Naive thymus-derived CD4-positive, alpha-beta T cell (primary cell): Measurements from ENCODE around the gene PPA1. TPM values are rescaled to one million over a fixed set of nuclear protein-coding genes. Genes with fewer than 3 reads are reported as not detected.
A peak's percentile ranks its signal among the peaks of the same experiment; 100 is the strongest.

Experiments
- ATAC-seq: fragments of 150-1000 bp; cut with Tn5 transposase; 2 replicates; pipeline ENCODE4 v1.10.0; 2021; ENCODE audit warnings: mild to moderate bottlenecking, moderate library complexity
- CTCF ChIA-PET: fragments of 350-600 bp; sonication (Branson Sonifier 250); formaldehyde crosslinking; loops from one replicate; lab custom pipeline; 2021; ENCODE audit warnings: antibody characterized with exemption; lab: Charles Lee
- POLR2A ChIA-PET: fragments of 350-600 bp; sonication (Branson Sonifier 250); formaldehyde crosslinking; loops from one replicate; lab custom pipeline; 2021; ENCODE audit warnings: antibody characterized with exemption, inconsistent platforms; lab: Charles Lee
- DNase-seq, 9 donors: peaks; one replicate each; pipeline versions ENCODE4 v3.0.0 to v3.0.0-alpha.2; 2020 to 2022; ENCODE audit warnings: mixed read lengths in 1 of 9
- H3K27ac ChIP-seq: one replicate; pipeline ENCODE4 v1.7.0; 2013; ENCODE audit warnings: mild to moderate bottlenecking, low read depth, low read length, moderate library complexity
- H3K27me3 ChIP-seq, 2 donors: one replicate each; pipeline ENCODE4 v1.7.0; 2013; ENCODE audit warnings: low read length in 2 of 2, mild to moderate bottlenecking in 2 of 2, moderate library complexity in 2 of 2; ENCODE audit not compliant: control insufficient read depth in 2 of 2, insufficient read depth in 2 of 2
- H3K36me3 ChIP-seq, 3 experiments: 1 replicate in 2 of 3; 2 replicates in 1 of 3; pipeline ENCODE4 v1.7.0; 2013; ENCODE audit warnings: low read length in 3 of 3, mild to moderate bottlenecking in 3 of 3, moderate library complexity in 1 of 3; ENCODE audit not compliant: insufficient read depth in 3 of 3, control insufficient read depth in 2 of 3
- H3K4me1 ChIP-seq, 2 donors: one replicate each; pipeline ENCODE4 v1.7.0; 2013; ENCODE audit warnings: low read length in 2 of 2, mild to moderate bottlenecking in 2 of 2, moderate library complexity in 1 of 2; ENCODE audit not compliant: control insufficient read depth in 2 of 2, insufficient read depth in 2 of 2
- H3K4me3 ChIP-seq: 2 replicates; pipeline ENCODE4 v1.7.0; 2013; ENCODE audit warnings: mild to moderate bottlenecking, low read length
- H3K9me3 ChIP-seq, 3 experiments: 1 replicate in 2 of 3; 2 replicates in 1 of 3; pipeline ENCODE4 v1.7.0; 2013; ENCODE audit warnings: low read length in 3 of 3; ENCODE audit not compliant: control insufficient read depth in 2 of 3
- H3K27ac Mint-ChIP-seq, 9 donors: one replicate each; pipeline ENCODE4 v1.8.0; 2020 to 2022; ENCODE audit warnings: mixed read lengths in 9 of 9, mild to moderate bottlenecking in 8 of 9, moderate library complexity in 5 of 9, inconsistent platforms in 2 of 9
- H3K27me3 Mint-ChIP-seq, 5 donors: one replicate each; pipeline ENCODE4 v1.8.0; 2021 to 2022; ENCODE audit warnings: mixed read lengths in 5 of 5, mild to moderate bottlenecking in 1 of 5
- H3K36me3 Mint-ChIP-seq, 5 donors: one replicate each; pipeline ENCODE4 v1.8.0; 2020 to 2022; ENCODE audit warnings: mixed read lengths in 5 of 5, mild to moderate bottlenecking in 3 of 5, inconsistent platforms in 1 of 5
- H3K4me1 Mint-ChIP-seq, 7 donors: one replicate each; pipeline ENCODE4 v1.8.0; 2020 to 2022; ENCODE audit warnings: mixed read lengths in 7 of 7, mild to moderate bottlenecking in 3 of 7, inconsistent platforms in 1 of 7
- H3K4me3 Mint-ChIP-seq, 10 donors: one replicate each; pipeline ENCODE4 v1.8.0; 2020 to 2022; ENCODE audit warnings: mild to moderate bottlenecking in 10 of 10, mixed read lengths in 10 of 10, moderate library complexity in 6 of 10, inconsistent platforms in 2 of 10
- H3K9me3 Mint-ChIP-seq, 11 donors: one replicate each; pipeline ENCODE4 v1.8.0; 2020 to 2022; ENCODE audit warnings: mixed read lengths in 11 of 11, mild to moderate bottlenecking in 4 of 11, inconsistent platforms in 1 of 11, moderate library complexity in 1 of 11
- intact Hi-C, 2 donors: fragments of 100-400 bp; cut with micrococcal nuclease; formaldehyde crosslinking; loops; one replicate each; pipeline ENCODE4 v1.15.1; 2023
- polyA plus RNA-seq, 2 donors: library from polyadenylated mRNA; unstranded; fragments of 300-500 nt; fragmentation: Illumina TruSeq; gene quantifications; one replicate each; pipeline ENCODE4 v1.2.3, GENCODE V29; 2021
- total RNA-seq, 6 experiments: library from RNA in 5 of 6; stranded (reverse) in 5 of 6; gene quantifications; 1 replicate in 5 of 6; 2 replicates in 1 of 6; pipeline ENCODE4 v1.2.3 and lab custom pipeline; 2021 to 2026

PPA1 gene
- total RNA-seq = 100 to 1,000 TPM in 1 of 5 experiments, 10 to 100 TPM in 4; 51.9 to 175 (median 69.6) TPM
- 100 to 1,000 TPM; 153 to 179 TPM for polyA plus RNA-seq
- 59.5 reads per million, percentile 75 among the genes with 10 or more reads in this experiment for total RNA-seq (lab: John Stamatoyannopoulos, UW)

GRCh38 chr10:70233109-70233938 lies at the start of gene PPA1:
Gene PPA1, minus strand, starts transcription at chr10:70233429. Its CDS starts 102 bp downstream, at chr10:70233327.
- intact Hi-C loops = loop anchor here (1.0 to 5.0 kb wide), 12 partner anchors 12 to 654 kb away; partner anchors contain the start of genes EIF4EBP2 (in 2 of the 2), PCBD1 (in 2 of the 2), SAR1A (in 2 of the 2) and TYSND1 (in 2 of the 2)
- H3K27ac ChIP-seq = peak within 1 kb of the TSS; percentile 84
- H3K4me3 ChIP-seq = peak within 1 kb of the TSS; percentile 88
- peaks cover 0 to 12% (median 0%) of the 10 kb centered on the region in 3 experiments for H3K36me3 ChIP-seq
- H3K9me3 ChIP-seq = no peaks in the 10 kb centered on the region
- Mint-ChIP-seq H3K4me3 (peak within 1 kb of the TSS; percentile 74 to 94 (median 87)), H3K36me3 (peaks cover 0 to 6% (median 4%) of the 10 kb centered on the region in 5 donors), H3K27me3 (no peaks in the 10 kb centered on the region), H3K4me1 (peaks cover 9 to 47% (median 35%) of the 10 kb centered on the region in 7 donors), H3K27ac (peak within 1 kb of the TSS; percentile 79 to 99 (median 92)), H3K9me3 (peaks cover 0 to 2% (median 0%) of the 10 kb centered on the region in 11 donors)
- peaks cover 4 to 5% of the 10 kb centered on the region in 2 donors for H3K4me1 ChIP-seq
- ChIA-PET POLR2A (interaction anchor here (0.8 to 2.2 kb wide), 3 partner anchors 59 to 171 kb away, joined by 3 to 11 read pairs (median 6); partner anchors contain the start of genes EIF4EBP2 and SAR1A), CTCF (interaction anchor here (0.5 to 3.7 kb wide), 5 partner anchors 11 to 131 kb away, joined by 3 to 34 read pairs (median 4); partner anchors contain the start of gene SAR1A)
- DNase-seq (peak; percentile 98 to 100 (median 99)), ATAC-seq (peak; percentile 99)
- H3K27me3 ChIP-seq = no peaks in the 10 kb centered on the region

GRCh38 chr10:70281609-70282008 lies 48.4 kb upstream of the PPA1 start:
- no peak overlapping the region for H3K4me3 Mint-ChIP-seq
- CTCF ChIA-PET = no interaction called here
- intact Hi-C loops = no loop called here
- Histone ChIP-seq H3K27ac (no peak overlapping the region), H3K36me3 (no peaks in the 10 kb centered on the region), H3K4me3 (no peak overlapping the region), H3K27me3 (peaks cover 0 to 17% of the 10 kb centered on the region in 2 donors), H3K4me1 (no peaks in the 10 kb centered on the region), H3K9me3 (peaks cover 0 to 5% (median 0%) of the 10 kb centered on the region in 3 experiments)
- ATAC-seq (no peak), DNase-seq (no peak)
- H3K36me3 Mint-ChIP-seq = peaks cover 0 to 7% (median 0%) of the 10 kb centered on the region in 5 donors
- H3K9me3 Mint-ChIP-seq = peaks cover 0 to 8% (median 4%) of the 10 kb centered on the region in 11 donors
- H3K4me1 Mint-ChIP-seq = peaks cover 0 to 2% (median 0%) of the 10 kb centered on the region in 7 donors
- POLR2A ChIA-PET = interaction anchor here (0.7 kb wide), 1 partner anchor 215 kb away, joined by 5 read pairs; no protein-coding TSS in a partner anchor
- H3K27ac Mint-ChIP-seq = no peak overlapping the region
- peaks cover 42 to 68% (median 48%) of the 10 kb centered on the region in 5 donors for H3K27me3 Mint-ChIP-seq

GRCh38 chr10:70280099-70280498 lies 46.9 kb upstream of the PPA1 start:
- Histone ChIP-seq H3K27ac (no peak overlapping the region), H3K9me3 (peaks cover 0 to 11% (median 0%) of the 10 kb centered on the region in 3 experiments), H3K27me3 (peaks cover 0 to 14% of the 10 kb centered on the region in 2 donors), H3K4me3 (no peak overlapping the region), H3K36me3 (no peaks in the 10 kb centered on the region), H3K4me1 (no peaks in the 10 kb centered on the region)
- Mint-ChIP-seq H3K4me1 (peaks cover 0 to 2% (median 0%) of the 10 kb centered on the region in 7 donors), H3K27ac (no peak overlapping the region), H3K27me3 (peaks cover 27 to 54% (median 34%) of the 10 kb centered on the region in 5 donors), H3K36me3 (peaks cover 0 to 7% (median 0%) of the 10 kb centered on the region in 5 donors), H3K9me3 (peaks cover 0 to 9% (median 4%) of the 10 kb centered on the region in 11 donors), H3K4me3 (no peak overlapping the region)
- DNase-seq (no peak), ATAC-seq (no peak)
- intact Hi-C loops = no loop called here
- CTCF ChIA-PET = no interaction called here
- POLR2A ChIA-PET = no interaction called here

GRCh38 chr10:70277396-70278030 lies 44.3 kb upstream of the PPA1 start:
- no peak for ATAC-seq
- intact Hi-C loops = no loop called here
- H3K27ac ChIP-seq = no peak overlapping the region
- DNase-seq = no peak
- H3K27me3 ChIP-seq = no peaks in the 10 kb centered on the region
- peaks cover 0 to 6% (median 0%) of the 10 kb centered on the region in 3 experiments for H3K9me3 ChIP-seq
- Mint-ChIP-seq H3K4me1 (peaks cover 2 to 7% (median 3%) of the 10 kb centered on the region in 7 donors), H3K4me3 (no peak overlapping the region), H3K27me3 (peaks cover 7 to 32% (median 12%) of the 10 kb centered on the region in 5 donors), H3K27ac (no peak overlapping the region), H3K36me3 (peaks cover 0 to 2% (median 0%) of the 10 kb centered on the region in 5 donors), H3K9me3 (peaks cover 0 to 5% (median 0%) of the 10 kb centered on the region in 11 donors)
- no peaks in the 10 kb centered on the region for H3K36me3 ChIP-seq
- no peaks in the 10 kb centered on the region for H3K4me1 ChIP-seq
- no peak overlapping the region for H3K4me3 ChIP-seq
- POLR2A ChIA-PET = interaction anchor here (1.3 kb wide), 1 partner anchor 8 kb away, joined by 3 read pairs; no protein-coding TSS in a partner anchor
- CTCF ChIA-PET = no interaction called here

- Mint-ChIP-seq H3K4me1 (peaks cover 5 to 22% (median 6%) of the 10 kb centered on the region in 7 donors), H3K36me3 (peaks cover 0 to 4% (median 0%) of the 10 kb centered on the region in 5 donors), H3K27me3 (peaks cover 0 to 8% (median 0%) of the 10 kb centered on the region in 5 donors), H3K4me3 (no peak overlapping the region), H3K27ac (no peak overlapping the region), H3K9me3 (peaks cover 0 to 5% (median 0%) of the 10 kb centered on the region in 11 donors)
- intact Hi-C loops = no loop called here
- Histone ChIP-seq H3K9me3 (peaks cover 0 to 6% (median 0%) of the 10 kb centered on the region in 3 experiments), H3K27ac (no peak overlapping the region), H3K4me3 (no peak overlapping the region), H3K36me3 (no peaks in the 10 kb centered on the region), H3K27me3 (no peaks in the 10 kb centered on the region), H3K4me1 (no peaks in the 10 kb centered on the region)
- CTCF ChIA-PET = no interaction called here
- ATAC-seq (no peak), DNase-seq (no peak)
- POLR2A ChIA-PET = no interaction called here
Observed at GRCh38 chr10:70274643-70275042, 41.4 kb upstream of the PPA1 start.
